ENCODE measurements around the gene IGFL1. TPM values are rescaled to one million over a fixed set of nuclear protein-coding genes. Genes with fewer than 3 reads are reported as not detected.

Gene IGFL1
- total and polyA plus RNA-seq, 2 of the 4 experiments (the other 2 are of a cell fraction) = not detected

Other genes with a start within 250 kb of the IGFL1 start
- 3.2 and 3.6 TPM in 2 replicates for gene CCDC61, start 234.3 kb upstream of the IGFL1 start, total RNA-seq (2012; rRNA removed)
- gene CCDC61, start 234.3 kb upstream of the IGFL1 start, polyA plus RNA-seq (2012; rRNA removed) = 9.1 and 10.0 TPM in 2 replicates
- gene PGLYRP1, start 206.7 kb upstream of the IGFL1 start, total RNA-seq (2012; rRNA removed) = not detected in 2 replicates
- gene PGLYRP1, start 206.7 kb upstream of the IGFL1 start, polyA plus RNA-seq (2012; rRNA removed) = not detected in 2 replicates
- not detected in 2 replicates for gene IGFL4, start 188.7 kb upstream of the IGFL1 start, total RNA-seq (2012; rRNA removed)
- gene IGFL4, start 188.7 kb upstream of the IGFL1 start, polyA plus RNA-seq (2012; rRNA removed) = not detected in 2 replicates
- gene IGFL3, start 105.1 kb upstream of the IGFL1 start, total RNA-seq (2012; rRNA removed) = not detected in 2 replicates
- gene IGFL3, start 105.1 kb upstream of the IGFL1 start, polyA plus RNA-seq (2012; rRNA removed) = not detected in 2 replicates
- not detected in 2 replicates for gene IGFL2, start 81.5 kb upstream of the IGFL1 start, total RNA-seq (2012; rRNA removed)
- not detected in 2 replicates for gene IGFL2, start 81.5 kb upstream of the IGFL1 start, polyA plus RNA-seq (2012; rRNA removed)
- gene HIF3A, start 67.3 kb downstream of the IGFL1 start, total RNA-seq (2012; rRNA removed) = not detected in 2 replicates
- 0.02 and 0.19 TPM in 2 replicates for gene HIF3A, start 67.3 kb downstream of the IGFL1 start, polyA plus RNA-seq (2012; rRNA removed)
- gene PPP5C, start 117.3 kb downstream of the IGFL1 start, total RNA-seq (2012; rRNA removed) = 68.9 and 80.5 TPM in 2 replicates
- 128 and 133 TPM in 2 replicates for gene PPP5C, start 117.3 kb downstream of the IGFL1 start, polyA plus RNA-seq (2012; rRNA removed)
- gene CCDC8, start 183.8 kb downstream of the IGFL1 start, total RNA-seq (2012; rRNA removed) = 10.2 and 10.3 TPM in 2 replicates
- 8.9 and 9.3 TPM in 2 replicates for gene CCDC8, start 183.8 kb downstream of the IGFL1 start, polyA plus RNA-seq (2012; rRNA removed)
- under 0.01 and 0.18 TPM in 2 replicates for gene PNMA8C, start 199.2 kb downstream of the IGFL1 start, total RNA-seq (2012; rRNA removed)
- 0.09 TPM in 1 of 2 replicates, not detected in the other for gene PNMA8C, start 199.2 kb downstream of the IGFL1 start, polyA plus RNA-seq (2012; rRNA removed)
- gene PNMA8A, start 241.8 kb downstream of the IGFL1 start, total RNA-seq (2012; rRNA removed) = 0.83 and 0.90 TPM in 2 replicates
- 0.73 and 0.77 TPM in 2 replicates for gene PNMA8A, start 241.8 kb downstream of the IGFL1 start, polyA plus RNA-seq (2012; rRNA removed)